Measurements from ENCODE around the gene GTF2F2.

- TF ChIP-seq CTCF (IDR thresholded peaks at IDR 0.05 in 8 of 11, conservative IDR thresholded peaks at IDR 0.05 in 3 of 11) (no peak), POLR2A (IDR thresholded peaks at IDR 0.05) (no peak)
Measured at GRCh38 chr13:45074721-45075120, 45.6 kb upstream of the GTF2F2 start.

All from spleen (tissue), 7 donors.